SK-N-SH (cell line): ENCODE measurements around the gene AGK. TPM values are rescaled to one million over a fixed set of nuclear protein-coding genes. Genes with fewer than 3 reads are reported as not detected.

ENCODE experiments used
- CTCF ChIA-PET: fragments of 300-600, 350-600 bp; formaldehyde crosslinking; extraction: SDS; loops from one replicate; lab custom pipeline; 2021; lab: Yijun Ruan, JAX
- POLR2A ChIA-PET: fragments of 350-600 bp; sonication (Branson Sonifier 250); formaldehyde crosslinking; extraction: SDS; loops from one replicate; lab custom pipeline; 2020; ENCODE audit warnings: antibody characterized with exemption, inconsistent platforms; lab: Yijun Ruan, JAX
- DNase-seq: peaks from one replicate; pipeline ENCODE4 v3.0.0; 2012
- H2AFZ ChIP-seq: fragments of 200-600 bp; sonication (generic); 2 replicates; pipeline ENCODE4 v1.8.1; 2016; ENCODE audit warnings: antibody characterized with exemption, mild to moderate bottlenecking, low read depth
- H3F3A ChIP-seq: fragments of 200-600 bp; sonication (generic); replicated peaks from 2 replicates; pipeline ENCODE3; 2016; ENCODE audit warnings: antibody characterized with exemption, mild to moderate bottlenecking; ENCODE audit not compliant: insufficient read depth
- H3K27ac ChIP-seq, 2 experiments: fragments of 200-500 bp in 1 of 2; fragments of 200-600 bp in 1 of 2; sonication (Bioruptor generic) in 1 of 2; sonication (generic), shearing (Covaris generic) in 1 of 2; 2 replicates each; pipeline versions ENCODE4 v1.5.1 to v1.6.1; 2014 to 2016; ENCODE audit warnings: low read depth in 2 of 2, inconsistent platforms in 1 of 2, low read length in 1 of 2, mild to moderate bottlenecking in 1 of 2, mixed read lengths in 1 of 2
- H3K27me3 ChIP-seq: fragments of 200-600 bp; sonication (generic), shearing (Covaris generic); 2 replicates; pipeline ENCODE4 v1.6.1; 2016; ENCODE audit warnings: mixed run types; ENCODE audit not compliant: insufficient read depth
- H3K36me3 ChIP-seq, 2 experiments: fragments of 200-500 bp in 1 of 2; fragments of 200-600 bp in 1 of 2; sonication (Bioruptor generic) in 1 of 2; sonication (generic) in 1 of 2; replicated peaks in 1 of 2; 2 replicates each; pipeline versions ENCODE3 to v1.5.1; 2014 to 2016; ENCODE audit warnings: low read length in 1 of 2, mild to moderate bottlenecking in 1 of 2; ENCODE audit not compliant: insufficient read depth in 2 of 2, control insufficient read depth in 1 of 2
- H3K4me1 ChIP-seq, 2 experiments: fragments of 200-500 bp in 1 of 2; fragments of 200-600 bp in 1 of 2; sonication (Bioruptor generic) in 1 of 2; sonication (generic), shearing (Covaris generic) in 1 of 2; 2 replicates each; pipeline versions ENCODE4 v1.5.1 to v1.6.1; 2014 to 2016; ENCODE audit warnings: low read depth in 1 of 2, low read length in 1 of 2, mixed run types in 1 of 2; ENCODE audit not compliant: insufficient read depth in 2 of 2, control insufficient read depth in 1 of 2
- H3K4me2 ChIP-seq: fragments of 200-600 bp; sonication (generic), shearing (Covaris generic); 2 replicates; pipeline ENCODE4 v1.6.1; 2017; ENCODE audit warnings: mixed run types
- H3K4me3 ChIP-seq, 2 experiments: fragments of 200-500 bp in 1 of 2; fragments of 200-600 bp in 1 of 2; sonication (Bioruptor generic) in 1 of 2; sonication (generic), shearing (Covaris generic) in 1 of 2; 2 replicates each; pipeline versions ENCODE4 v1.5.1 to v1.8.1; 2014 to 2016; ENCODE audit warnings: low read depth in 2 of 2, inconsistent platforms in 1 of 2, low read length in 1 of 2, mild to moderate bottlenecking in 1 of 2, mixed read lengths in 1 of 2, moderate library complexity in 1 of 2
- H3K79me2 ChIP-seq: fragments of 200-600 bp; sonication (generic); 2 replicates; pipeline ENCODE4 v1.8.1; 2017; ENCODE audit warnings: mild to moderate bottlenecking; ENCODE audit not compliant: insufficient read depth
- H3K9ac ChIP-seq: fragments of 200-600 bp; sonication (generic); 2 replicates; pipeline ENCODE4 v1.6.1; 2017; ENCODE audit warnings: mixed run types
- H3K9me2 ChIP-seq: fragments of 200-600 bp; sonication (generic); 2 replicates; pipeline ENCODE4 v1.6.1; 2017; ENCODE audit warnings: mixed run types
- H3K9me3 ChIP-seq: fragments of 200-600 bp; sonication (generic); 2 replicates; pipeline ENCODE4 v1.6.1; 2017; ENCODE audit warnings: mixed run types, mild to moderate bottlenecking, moderate library complexity
- H4K20me1 ChIP-seq: fragments of 200-600 bp; sonication (generic); 2 replicates; pipeline ENCODE4 v1.6.1; 2017; ENCODE audit warnings: mild to moderate bottlenecking, mixed run types; ENCODE audit not compliant: insufficient read depth
- CHD2 ChIP-seq: fragments of 150-350 bp; IDR thresholded peaks from 2 replicates; pipeline ENCODE4 v1.6.1; 2018; ENCODE audit warnings: low read length; ENCODE audit not compliant: partially characterized antibody
- CTCF ChIP-seq: fragments of 200-600 bp; sonication (generic); IDR thresholded peaks from 2 replicates; pipeline ENCODE4 v1.6.1; 2017; ENCODE audit warnings: antibody characterized with exemption, mild to moderate bottlenecking, moderate library complexity
- ELF1 ChIP-seq: IDR thresholded peaks from 2 replicates; pipeline ENCODE4 v1.4.0; 2012
- EP300 ChIP-seq, 2 experiments: IDR thresholded peaks; 2 replicates each; pipeline versions ENCODE4 v1.4.0 to v1.6.1; 2012; ENCODE audit warnings: borderline replicate concordance in 1 of 2, low read depth in 1 of 2, low read length in 1 of 2
- EZH2phosphoT487 ChIP-seq: fragments of 200-600 bp; sonication (generic); IDR thresholded peaks from 2 replicates; pipeline ENCODE4 v1.6.1; 2017; ENCODE audit warnings: low read depth, mixed run types, mild to moderate bottlenecking, antibody characterized with exemption, moderate library complexity, borderline replicate concordance
- FOXM1 ChIP-seq: IDR thresholded peaks from 2 replicates; pipeline ENCODE4 v1.4.0; 2012; ENCODE audit warnings: low read depth, mild to moderate bottlenecking
- GATA2 ChIP-seq: sonication (generic); formaldehyde crosslinking; IDR thresholded peaks from 2 replicates; pipeline ENCODE4 v1.5.0; 2020; ENCODE audit warnings: mild to moderate bottlenecking, missing genetic modification reagents
- JUND ChIP-seq: IDR thresholded peaks from 2 replicates; pipeline ENCODE4 v1.4.0; 2012
- MEF2A ChIP-seq: IDR thresholded peaks from 2 replicates; pipeline ENCODE4 v1.4.0; 2012; ENCODE audit warnings: low read depth, borderline replicate concordance
- NFIC ChIP-seq: IDR thresholded peaks from 2 replicates; pipeline ENCODE4 v1.4.0; 2012; ENCODE audit warnings: borderline replicate concordance
- NRF1 ChIP-seq: IDR thresholded peaks from 2 replicates; pipeline ENCODE4 v1.6.1; 2012; ENCODE audit warnings: low read depth, mild to moderate bottlenecking, low read length
- POLR2AphosphoS5 ChIP-seq: IDR thresholded peaks from 2 replicates; pipeline ENCODE4 v1.6.1; 2012; ENCODE audit warnings: low read depth, low read length
- RFX5 ChIP-seq: IDR thresholded peaks from 2 replicates; pipeline ENCODE4 v1.6.1; 2012; ENCODE audit warnings: mild to moderate bottlenecking, improper control_type of control experiment, low read length
- RXRA ChIP-seq: IDR thresholded peaks from 2 replicates; pipeline ENCODE4 v1.4.0; 2012; ENCODE audit warnings: low read depth, mild to moderate bottlenecking, borderline replicate concordance
- SMC3 ChIP-seq: IDR thresholded peaks from 2 replicates; pipeline ENCODE4 v1.6.1; 2012; ENCODE audit warnings: low read depth, low read length, improper control_type of control experiment
- TAF1 ChIP-seq: IDR thresholded peaks from 2 replicates; pipeline ENCODE4 v1.6.1; 2012; ENCODE audit warnings: low read depth, mild to moderate bottlenecking, low read length, moderate library complexity, borderline replicate concordance
- TCF12 ChIP-seq: IDR thresholded peaks from 2 replicates; pipeline ENCODE4 v1.4.0; 2012
- USF1 ChIP-seq: IDR thresholded peaks from 2 replicates; pipeline ENCODE4 v1.4.0; 2012; ENCODE audit warnings: low read depth, borderline replicate concordance
- USF2 ChIP-seq: fragments of 150-350 bp; IDR thresholded peaks from 2 replicates; pipeline ENCODE4 v1.6.1; 2017; ENCODE audit warnings: antibody characterized with exemption, low read length, low read depth, borderline replicate concordance
- YY1 ChIP-seq: IDR thresholded peaks from 2 replicates; pipeline ENCODE4 v1.4.0; 2012; ENCODE audit warnings: low read depth, mild to moderate bottlenecking
- WGBS: methylation state at CpG from one replicate; pipeline ENCODE4 v1.1.6; 2017; ENCODE audit warnings: low lambda C conversion rate; 5-methylcytosine and 5-hydroxymethylcytosine counted together
- polyA plus RNA-seq, 3 experiments: library from polyadenylated mRNA; depleted of rRNA; stranded (reverse); fragments of >200 nt; gene quantifications; 2 replicates each; pipeline ENCODE4 v1.2.3, GENCODE V29; 2012

Gene AGK
- polyA plus RNA-seq, 1 of the 3 experiments (the other 2 are of a cell fraction) = 45.7 TPM

GRCh38 chr7:141541375-141541774, 9.8 kb upstream of the AGK start:
- Histone ChIP-seq H3K9me3 (0 out of 2 replicates have a peak, but pooled peaks cover 6% of the 10 kb centered on the region), H3K79me2 (no peaks in the 10 kb centered on the region), H4K20me1 (no peaks in the 10 kb centered on the region), H3K4me3 (no peak overlapping the region), H3K4me1 (no peaks in the 10 kb centered on the region), H3K9me2 (no peaks in the 10 kb centered on the region), H2AFZ (no peak overlapping the region), H3K27me3 (no peaks in the 10 kb centered on the region), H3K9ac (no peak overlapping the region), H3F3A (peaks cover 3% of the 10 kb centered on the region), H3K4me2 (no peak overlapping the region), H3K36me3 (no peaks in the 10 kb centered on the region), H3K27ac (no peak overlapping the region)
- TF ChIP-seq EZH2phosphoT487 (no peak), JUND (no peak)
- ChIA-PET CTCF (interaction anchor here (0.8 to 4.2 kb wide), 6 partner anchors 8 to 888 kb away, joined by 3 to 42 read pairs (median 4); partner anchors contain the start of gene SSBP1), POLR2A (interaction anchor here (2.1 kb wide), 1 partner anchor 9 kb away, joined by 13 read pairs; the partner anchor contains the start of gene AGK)
- no peak for DNase-seq
- whole genome bisulfite sequencing = 37% methylated on average over 2 of the region's 2 CpGs

GRCh38 chr7:141544831-141545230, 6.4 kb upstream of the AGK start:
- no peaks in the 10 kb centered on the region for H3K36me3 ChIP-seq
- no peaks in the 10 kb centered on the region for H3K9me2 ChIP-seq
- H3K79me2 ChIP-seq = no peaks in the 10 kb centered on the region
- WGBS = 54% methylated on average over 1 of the region's 1 CpG
- no peaks in the 10 kb centered on the region for H3F3A ChIP-seq
- H4K20me1 ChIP-seq = no peaks in the 10 kb centered on the region
- no peak overlapping the region for H2AFZ ChIP-seq
- H3K27me3 ChIP-seq = no peaks in the 10 kb centered on the region
- no peak overlapping the region for H3K9ac ChIP-seq
- H3K4me2 ChIP-seq = no peak overlapping the region
- H3K27ac ChIP-seq = no peak overlapping the region
- H3K4me1 ChIP-seq = no peaks in the 10 kb centered on the region
- no peak for TF ChIP-seq NRF1
- TF ChIP-seq USF2 = no peak
- no peak for TF ChIP-seq GATA2
- TF ChIP-seq JUND = no peak
- no peak for TF ChIP-seq POLR2AphosphoS5
- TF ChIP-seq ELF1 = no peak
- no peak for TF ChIP-seq RXRA
- TF ChIP-seq CTCF = no peak
- no peak for TF ChIP-seq TCF12
- TF ChIP-seq NFIC = no peak
- TF ChIP-seq CHD2 = no peak
- no peak for TF ChIP-seq TAF1
- no peak for TF ChIP-seq RFX5
- TF ChIP-seq EZH2phosphoT487 = no peak
- TF ChIP-seq USF1 = no peak
- TF ChIP-seq EP300 (IDR thresholded peaks at IDR 0.05; ENCODE audit: borderline replicate concordance in 1 of 2, low read depth in 1 of 2, low read length in 1 of 2) = no peak
- no peak for TF ChIP-seq YY1
- TF ChIP-seq FOXM1 = no peak
- no peak for TF ChIP-seq MEF2A
- TF ChIP-seq SMC3 = no peak
- ChIA-PET POLR2A (no interaction called here), CTCF (interaction anchor here (4.2 kb wide), 1 partner anchor 11 kb away, joined by 42 read pairs; no protein-coding TSS in a partner anchor)
- H3K4me3 ChIP-seq = no peak overlapping the region
- H3K9me3 ChIP-seq = 0 out of 2 replicates have a peak, but pooled peaks cover under 1% of the 10 kb centered on the region
- DNase-seq = no peak
